SU-DHL-6 (cell line): ENCODE measurements around the gene NANS.

Experiments
- H2AFZ ChIP-seq: fragments of 200-600 bp; sonication (generic); 2 replicates; pipeline ENCODE4 v1.6.1; 2014; ENCODE audit warnings: low read depth, mild to moderate bottlenecking, moderate library complexity, mixed read lengths, antibody characterized with exemption, low read length; ENCODE audit not compliant: severe bottlenecking
- H3F3A ChIP-seq: fragments of 200-600 bp; shearing (Covaris generic); 2 replicates; pipeline ENCODE4 v1.6.0; 2016; ENCODE audit warnings: antibody characterized with exemption, mild to moderate bottlenecking; ENCODE audit not compliant: insufficient read depth
- H3K27ac ChIP-seq: fragments of 200-600 bp; sonication (generic); 2 replicates; pipeline ENCODE4 v1.5.1; 2016; ENCODE audit warnings: low read depth, mild to moderate bottlenecking, low read length, moderate library complexity, mixed read lengths
- H3K27me3 ChIP-seq: fragments of 200-600 bp; sonication (generic), shearing (Covaris generic); 2 replicates; pipeline ENCODE4 v1.6.0; 2014; ENCODE audit warnings: mild to moderate bottlenecking, low read length
- H3K36me3 ChIP-seq: fragments of 200-600 bp; sonication (generic); 2 replicates; pipeline ENCODE4 v1.6.1; 2014; ENCODE audit warnings: mild to moderate bottlenecking, low read length, mixed read lengths
- H3K4me2 ChIP-seq: fragments of 300-600, 200-600 bp; shearing (Covaris generic), sonication (generic); 2 replicates; pipeline ENCODE4 v1.6.0; 2014; ENCODE audit warnings: low read length, low read depth, mild to moderate bottlenecking; ENCODE audit not compliant: poor library complexity, severe bottlenecking
- H3K4me3 ChIP-seq: fragments of 200-600 bp; sonication (generic); 2 replicates; pipeline ENCODE4 v1.5.1; 2014; ENCODE audit warnings: antibody characterized with exemption, low read length, mild to moderate bottlenecking, mixed read lengths; ENCODE audit not compliant: insufficient read depth, poor library complexity, severe bottlenecking
- H3K79me2 ChIP-seq: fragments of 200-600 bp; sonication (generic); 2 replicates; pipeline ENCODE4 v1.6.1; 2014; ENCODE audit warnings: mild to moderate bottlenecking, low read length, moderate library complexity; ENCODE audit not compliant: insufficient read depth
- H3K9ac ChIP-seq: fragments of 200-600 bp; sonication (generic); 2 replicates; pipeline ENCODE4 v1.7.0; 2014; ENCODE audit warnings: mild to moderate bottlenecking, low read length
- H3K9me2 ChIP-seq: fragments of 200-600 bp; sonication (generic); replicated peaks from 2 replicates; pipeline ENCODE4 v1.6.1; 2014; ENCODE audit warnings: low read length; ENCODE audit not compliant: insufficient read depth
- H3K9me3 ChIP-seq: fragments of 200-600 bp; sonication (generic); 2 replicates; pipeline ENCODE4 v1.6.1; 2014; ENCODE audit warnings: low read length, mixed read lengths; ENCODE audit not compliant: insufficient read depth
- H4K20me1 ChIP-seq: fragments of 200-600 bp; sonication (generic); 2 replicates; pipeline ENCODE4 v1.6.1; 2014; ENCODE audit warnings: low read depth, mild to moderate bottlenecking, antibody characterized with exemption, low read length, moderate library complexity, mixed read lengths
- CTCF ChIP-seq: fragments of 200-600 bp; sonication (generic); IDR thresholded peaks from one replicate; pipeline ENCODE4 v1.5.1; 2017; ENCODE audit warnings: antibody characterized with exemption, mild to moderate bottlenecking, low read length, moderate library complexity; ENCODE audit not compliant: insufficient read depth, poor library complexity, severe bottlenecking
- EZH2phosphoT487 ChIP-seq: fragments of 200-600 bp; sonication (generic), shearing (Covaris generic); conservative IDR thresholded peaks from 2 replicates; pipeline ENCODE4 v1.6.1; 2018; ENCODE audit warnings: mild to moderate bottlenecking, antibody characterized with exemption, low read length, moderate library complexity, mixed read lengths

Gene NANS

GRCh38 chr9:98132158-98132557, 75.6 kb downstream of the NANS start:
- H3K36me3 ChIP-seq: no peaks in the 10 kb centered on the region

More at GRCh38 chr9:98132158-98132557, 75.6 kb downstream of the NANS start:
- Histone ChIP-seq H2AFZ (no peak overlapping the region), H3K9me3 (no peaks in the 10 kb centered on the region), H3K27me3 (no peaks in the 10 kb centered on the region), H4K20me1 (no peaks in the 10 kb centered on the region), H3K79me2 (no peaks in the 10 kb centered on the region), H3K27ac (no peak overlapping the region), H3F3A (no peaks in the 10 kb centered on the region), H3K4me3 (no peak overlapping the region), H3K4me2 (no peak overlapping the region), H3K9me2 (no peaks in the 10 kb centered on the region), H3K9ac (no peak overlapping the region)
- TF ChIP-seq CTCF (no peak), EZH2phosphoT487 (no peak)
